ENCODE results near the gene EDEM3. TPM values are rescaled to one million over a fixed set of nuclear protein-coding genes. Genes with fewer than 3 reads are reported as not detected.
A peak's percentile ranks its signal among the peaks of the same experiment; 100 is the strongest.

Gene EDEM3, protein sequence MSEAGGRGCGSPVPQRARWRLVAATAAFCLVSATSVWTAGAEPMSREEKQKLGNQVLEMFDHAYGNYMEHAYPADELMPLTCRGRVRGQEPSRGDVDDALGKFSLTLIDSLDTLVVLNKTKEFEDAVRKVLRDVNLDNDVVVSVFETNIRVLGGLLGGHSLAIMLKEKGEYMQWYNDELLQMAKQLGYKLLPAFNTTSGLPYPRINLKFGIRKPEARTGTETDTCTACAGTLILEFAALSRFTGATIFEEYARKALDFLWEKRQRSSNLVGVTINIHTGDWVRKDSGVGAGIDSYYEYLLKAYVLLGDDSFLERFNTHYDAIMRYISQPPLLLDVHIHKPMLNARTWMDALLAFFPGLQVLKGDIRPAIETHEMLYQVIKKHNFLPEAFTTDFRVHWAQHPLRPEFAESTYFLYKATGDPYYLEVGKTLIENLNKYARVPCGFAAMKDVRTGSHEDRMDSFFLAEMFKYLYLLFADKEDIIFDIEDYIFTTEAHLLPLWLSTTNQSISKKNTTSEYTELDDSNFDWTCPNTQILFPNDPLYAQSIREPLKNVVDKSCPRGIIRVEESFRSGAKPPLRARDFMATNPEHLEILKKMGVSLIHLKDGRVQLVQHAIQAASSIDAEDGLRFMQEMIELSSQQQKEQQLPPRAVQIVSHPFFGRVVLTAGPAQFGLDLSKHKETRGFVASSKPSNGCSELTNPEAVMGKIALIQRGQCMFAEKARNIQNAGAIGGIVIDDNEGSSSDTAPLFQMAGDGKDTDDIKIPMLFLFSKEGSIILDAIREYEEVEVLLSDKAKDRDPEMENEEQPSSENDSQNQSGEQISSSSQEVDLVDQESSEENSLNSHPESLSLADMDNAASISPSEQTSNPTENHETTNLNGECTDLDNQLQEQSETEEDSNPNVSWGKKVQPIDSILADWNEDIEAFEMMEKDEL
- 10 to 100 TPM; 22.8 to 34.7 (median 31.3) TPM for total RNA-seq

DNA sequence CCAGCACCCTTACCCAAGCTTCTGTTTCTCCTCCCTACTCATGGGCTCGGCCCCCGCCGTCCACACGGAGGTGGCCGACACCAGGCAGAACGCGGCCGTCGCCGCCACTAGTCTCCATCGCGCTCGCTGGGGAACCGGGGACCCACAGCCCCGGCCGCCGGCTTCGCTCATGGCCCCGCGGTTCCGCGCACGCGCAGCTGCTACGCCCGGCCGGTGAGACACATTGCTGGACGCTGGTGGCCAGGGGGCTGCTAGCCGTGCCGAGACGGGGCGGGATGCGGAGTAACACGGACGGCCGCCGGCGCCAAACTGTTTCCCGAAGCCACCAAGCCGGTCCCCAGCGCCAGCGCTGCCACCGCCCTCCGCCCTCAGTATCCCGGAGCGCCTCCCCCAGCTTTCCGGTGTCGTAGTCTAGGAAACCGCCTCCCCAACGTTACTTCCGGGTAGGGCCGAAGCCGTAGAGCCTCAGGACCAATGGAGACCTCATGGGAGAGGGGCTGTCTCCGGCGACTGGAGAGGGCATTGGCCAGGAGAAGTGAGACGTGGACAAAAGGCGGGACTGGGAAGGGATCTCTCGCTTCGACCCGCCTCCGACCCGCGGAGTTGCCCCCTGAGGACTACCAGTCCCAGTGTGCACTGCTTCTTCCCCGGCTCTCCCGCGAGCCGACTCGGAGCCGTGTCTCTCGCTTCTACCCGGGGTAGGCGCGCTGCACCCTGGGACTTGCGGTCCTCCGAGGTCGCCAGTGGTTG is at the start of gene EDEM3:
EDEM3 (minus strand) TSS at position 383 of the 750 bp plus-strand sequence; CDS start at position 171, 212 bp downstream.
- peaks cover 0 to 27% (median 0%) of the 10 kb centered on the region in 3 donors for H3K4me1 ChIP-seq
- no peaks in the 10 kb centered on the region for H3K36me3 ChIP-seq
- peak within 1 kb of the TSS; percentile 67 to 98 (median 96) for H3K27ac ChIP-seq
- no CpG with 5 or more reads among the region's 76 CpGs for WGBS, 2 donors (ENCODE audit: low coverage in 1 of 2)
- no peaks in the 10 kb centered on the region for H3K27me3 ChIP-seq
- H3K9me3 ChIP-seq: no peaks in the 10 kb centered on the region
- peak; percentile 99 for ATAC-seq
- H3K4me3 ChIP-seq: peak within 1 kb of the TSS; percentile 65 to 90
- peak; percentile 94 for TF ChIP-seq POLR2AphosphoS5 (IDR thresholded peaks at IDR 0.05)
- TF ChIP-seq, protein P1, sequence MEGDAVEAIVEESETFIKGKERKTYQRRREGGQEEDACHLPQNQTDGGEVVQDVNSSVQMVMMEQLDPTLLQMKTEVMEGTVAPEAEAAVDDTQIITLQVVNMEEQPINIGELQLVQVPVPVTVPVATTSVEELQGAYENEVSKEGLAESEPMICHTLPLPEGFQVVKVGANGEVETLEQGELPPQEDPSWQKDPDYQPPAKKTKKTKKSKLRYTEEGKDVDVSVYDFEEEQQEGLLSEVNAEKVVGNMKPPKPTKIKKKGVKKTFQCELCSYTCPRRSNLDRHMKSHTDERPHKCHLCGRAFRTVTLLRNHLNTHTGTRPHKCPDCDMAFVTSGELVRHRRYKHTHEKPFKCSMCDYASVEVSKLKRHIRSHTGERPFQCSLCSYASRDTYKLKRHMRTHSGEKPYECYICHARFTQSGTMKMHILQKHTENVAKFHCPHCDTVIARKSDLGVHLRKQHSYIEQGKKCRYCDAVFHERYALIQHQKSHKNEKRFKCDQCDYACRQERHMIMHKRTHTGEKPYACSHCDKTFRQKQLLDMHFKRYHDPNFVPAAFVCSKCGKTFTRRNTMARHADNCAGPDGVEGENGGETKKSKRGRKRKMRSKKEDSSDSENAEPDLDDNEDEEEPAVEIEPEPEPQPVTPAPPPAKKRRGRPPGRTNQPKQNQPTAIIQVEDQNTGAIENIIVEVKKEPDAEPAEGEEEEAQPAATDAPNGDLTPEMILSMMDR (IDR thresholded peaks at IDR 0.05): peak in 2 of 4 experiments; percentile 2 to 4
- no peak for TF ChIP-seq EP300 (IDR thresholded peaks at IDR 0.05)
- peak; percentile 96 for TF ChIP-seq POLR2A (IDR thresholded peaks at IDR 0.05)

DNA sequence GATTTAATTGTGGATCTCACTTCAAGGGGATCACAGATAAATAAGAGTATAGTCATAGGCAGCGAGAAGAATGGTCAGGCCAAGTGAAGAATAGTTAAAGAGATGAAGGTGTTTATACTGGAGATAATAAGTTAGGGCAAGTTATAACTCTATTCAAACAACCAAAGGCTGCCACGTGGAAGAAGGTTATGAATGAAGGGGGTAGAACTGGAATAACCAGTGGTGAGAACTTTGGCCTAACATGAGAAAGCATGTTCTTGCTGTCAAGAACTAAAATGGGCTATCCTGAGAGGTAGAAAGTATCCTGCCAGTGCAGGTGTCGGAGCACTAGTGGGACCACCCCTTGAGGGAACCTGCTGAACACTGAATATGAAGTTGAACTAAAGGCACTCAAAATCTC is 49.6 kb upstream of the EDEM3 start:
- no peaks in the 10 kb centered on the region for H3K9me3 ChIP-seq
- TF ChIP-seq POLR2A (IDR thresholded peaks at IDR 0.05) (no peak), POLR2AphosphoS5 (IDR thresholded peaks at IDR 0.05) (no peak), EP300 (IDR thresholded peaks at IDR 0.05) (no peak)
- TF ChIP-seq, protein P1 (IDR thresholded peaks at IDR 0.05): no peak
- H3K4me1 ChIP-seq: peaks cover 3 to 34% (median 4%) of the 10 kb centered on the region in 3 donors
- 81 to 88% methylated on average over 3 of the region's 3 CpGs for WGBS, 2 donors (ENCODE audit: low coverage in 1 of 2)
- H3K27me3 ChIP-seq: no peaks in the 10 kb centered on the region
- H3K36me3 ChIP-seq: peaks cover 2 to 82% of the 10 kb centered on the region in 2 donors
- no peak for ATAC-seq
- H3K4me3 ChIP-seq: no peak overlapping the region
- H3K27ac ChIP-seq: no peak overlapping the region

DNA sequence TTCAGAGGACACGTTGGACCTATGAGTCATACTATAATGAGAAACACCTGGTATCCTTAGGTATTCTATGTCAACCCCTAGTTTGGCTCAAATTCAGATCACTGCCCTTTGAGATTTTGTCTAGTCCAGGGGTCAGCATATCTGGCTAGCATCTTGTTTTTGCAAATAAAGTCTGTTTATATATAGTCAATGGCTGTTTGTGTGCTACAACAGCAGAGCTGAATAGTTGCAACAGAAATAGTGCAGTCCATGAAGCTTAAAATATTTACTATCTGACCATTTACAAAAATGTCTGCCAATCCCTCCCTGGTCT is 48.5 kb upstream of the EDEM3 start:
- H3K9me3 ChIP-seq: no peaks in the 10 kb centered on the region
- TF ChIP-seq POLR2A (IDR thresholded peaks at IDR 0.05): no peak
- peak; percentile 36 for TF ChIP-seq POLR2AphosphoS5 (IDR thresholded peaks at IDR 0.05)
- TF ChIP-seq EP300 (IDR thresholded peaks at IDR 0.05): no peak
- TF ChIP-seq, protein P1 (IDR thresholded peaks at IDR 0.05): no peak
- peak; percentile 20 for ATAC-seq
- no peak overlapping the region for H3K27ac ChIP-seq
- H3K27me3 ChIP-seq: no peaks in the 10 kb centered on the region
- WGBS, 2 donors (ENCODE audit: low coverage in 1 of 2): 9 to 43% methylated on average over 1 of the region's 1 CpG
- no peak overlapping the region for H3K4me3 ChIP-seq
- H3K4me1 ChIP-seq: peaks cover 3 to 34% (median 4%) of the 10 kb centered on the region in 3 donors
- peaks cover 2 to 78% of the 10 kb centered on the region in 2 donors for H3K36me3 ChIP-seq

DNA sequence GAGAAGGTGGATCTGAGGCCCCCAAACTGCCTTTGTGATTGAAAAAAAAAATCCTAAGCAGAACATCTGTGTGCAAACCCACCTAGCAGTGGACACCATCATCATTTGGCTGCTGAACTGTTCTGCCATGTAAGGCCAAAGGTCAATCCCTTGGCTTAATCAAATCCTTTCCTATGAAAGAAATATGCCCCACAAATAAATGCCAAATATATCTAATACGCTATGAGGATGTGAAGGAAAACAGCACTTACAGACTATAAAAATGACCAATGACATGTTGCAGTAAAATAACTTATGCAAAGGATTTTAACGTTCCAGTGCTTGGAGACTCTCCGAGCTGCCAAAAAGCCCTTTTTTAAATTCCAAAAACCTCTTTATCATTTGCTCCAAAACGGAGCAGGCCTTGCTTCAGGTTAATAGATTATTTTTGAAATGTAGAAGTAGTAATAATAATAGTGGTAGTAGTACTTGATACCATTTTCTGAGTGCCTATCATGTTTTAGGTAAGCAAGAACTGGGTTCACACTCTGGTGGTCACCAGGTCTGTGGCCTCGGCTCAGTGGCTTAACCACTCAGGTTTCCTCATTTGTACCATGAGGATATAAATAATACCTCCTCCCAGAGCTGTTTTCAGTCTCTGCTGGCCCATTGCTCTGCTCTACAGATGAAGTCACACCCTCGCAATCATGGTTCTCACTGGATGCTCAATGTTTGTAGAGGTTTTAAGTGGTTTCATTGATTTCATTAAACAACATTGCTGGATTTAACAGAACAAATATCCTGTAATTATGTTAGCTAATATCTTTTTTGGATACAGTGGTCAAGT is 47.9 kb upstream of the EDEM3 start:
- Histone ChIP-seq H3K36me3 (peaks cover 2 to 78% of the 10 kb centered on the region in 2 donors), H3K27me3 (no peaks in the 10 kb centered on the region), H3K9me3 (no peaks in the 10 kb centered on the region), H3K4me1 (peaks cover 3 to 34% (median 4%) of the 10 kb centered on the region in 3 donors), H3K27ac (no peak overlapping the region), H3K4me3 (no peak overlapping the region)
- ATAC-seq: no peak
- WGBS, 2 donors (ENCODE audit: low coverage in 1 of 2): 62 to 79% methylated on average over 5 to 6 of the region's 6 CpGs
- no peak for TF ChIP-seq POLR2AphosphoS5 (IDR thresholded peaks at IDR 0.05)
- TF ChIP-seq EP300 (IDR thresholded peaks at IDR 0.05): no peak
- TF ChIP-seq, protein P1 (IDR thresholded peaks at IDR 0.05): no peak
- TF ChIP-seq POLR2A (IDR thresholded peaks at IDR 0.05): no peak

Measured in gastroesophageal sphincter (tissue), 4 donors.